Activated naive CD8-positive, alpha-beta T cell treated with anti-CD3 and anti-CD28 coated beads, Interleukin-2, amount 50 U/mL, for 16 hours (primary cell): Measurements from ENCODE around the gene FAM120A.
"Not testable (repeated sequence)": the region's sequence is repeated elsewhere in the genome, so short reads cannot be mapped to it uniquely, and the experiment has no call there.

Source experiments
- DNase-seq: peaks from one replicate; pipeline ENCODE4 v3.0.0-alpha.2; 2020; ENCODE audit warnings: low read depth, low spot score

Gene FAM120A

GRCh38 chr9:93509084-93509483 is 57.6 kb downstream of the FAM120A start:
- no peak for DNase-seq

- no peak for DNase-seq
Observed at GRCh38 chr9:93510041-93510440, 58.6 kb downstream of the FAM120A start.

GRCh38 chr9:93511228-93511627 is 59.7 kb downstream of the FAM120A start:
- not testable (repeated sequence) for DNase-seq

GRCh38 chr9:93512170-93512812 is 60.8 kb downstream of the FAM120A start:
- DNase-seq, result not testable (repeated sequence)

- no peak for DNase-seq
Observed at GRCh38 chr9:93513606-93514005, 62.1 kb downstream of the FAM120A start.

- no peak for DNase-seq
Observed at GRCh38 chr9:93517331-93517730, 65.8 kb downstream of the FAM120A start.

GRCh38 chr9:93520523-93520922 is 69.0 kb downstream of the FAM120A start:
- DNase-seq, result no peak

- DNase-seq, result no peak
Observed at GRCh38 chr9:93522736-93523135, 71.3 kb downstream of the FAM120A start.

GRCh38 chr9:93523518-93524144 is 72.1 kb downstream of the FAM120A start:
- no peak for DNase-seq

- DNase-seq, result no peak
Observed at GRCh38 chr9:93525476-93525875, 74.0 kb downstream of the FAM120A start.

- DNase-seq, result no peak
Observed at GRCh38 chr9:93531374-93531773, 79.9 kb downstream of the FAM120A start.

- no peak for DNase-seq
Observed at GRCh38 chr9:93532141-93532540, 80.7 kb downstream of the FAM120A start.

- no peak for DNase-seq
Observed at GRCh38 chr9:93533863-93534262, 82.4 kb downstream of the FAM120A start.

GRCh38 chr9:93536167-93536566 is 84.7 kb downstream of the FAM120A start:
- no peak for DNase-seq

- DNase-seq, result no peak
Observed at GRCh38 chr9:93536874-93537273, 85.4 kb downstream of the FAM120A start.

GRCh38 chr9:93540305-93540704 is 88.8 kb downstream of the FAM120A start:
- no peak for DNase-seq

GRCh38 chr9:93541005-93541404 is 89.5 kb downstream of the FAM120A start:
- no peak for DNase-seq

- DNase-seq, result no peak
Observed at GRCh38 chr9:93541581-93542349, 90.3 kb downstream of the FAM120A start.

- no peak for DNase-seq
Observed at GRCh38 chr9:93543117-93543516, 91.6 kb downstream of the FAM120A start.

GRCh38 chr9:93546356-93546755 is 94.9 kb downstream of the FAM120A start:
- DNase-seq, result no peak

GRCh38 chr9:93549611-93550010 is 98.1 kb downstream of the FAM120A start:
- no peak for DNase-seq

GRCh38 chr9:93552923-93553322 is 101.4 kb downstream of the FAM120A start:
- no peak for DNase-seq

GRCh38 chr9:93555370-93555769 is 103.9 kb downstream of the FAM120A start:
- no peak for DNase-seq
